CD4-positive, alpha-beta T cell treated with Interleukin-4 for 4 hours (primary cell): ENCODE data around the gene ABHD10.
"Not testable (repeated sequence)": the region's sequence is repeated elsewhere in the genome, so short reads cannot be mapped to it uniquely, and the experiment has no call there.

ENCODE experiments used
- DNase-seq: peaks from one replicate; pipeline ENCODE4 v3.0.0-alpha.2; 2020

The ABHD10 gene

GRCh38 chr3:112035241-112035640, 56.4 kb downstream of the ABHD10 start:
- DNase-seq, result no peak

GRCh38 chr3:112037194-112037593, 58.4 kb downstream of the ABHD10 start:
- not testable (repeated sequence) for DNase-seq

DNA sequence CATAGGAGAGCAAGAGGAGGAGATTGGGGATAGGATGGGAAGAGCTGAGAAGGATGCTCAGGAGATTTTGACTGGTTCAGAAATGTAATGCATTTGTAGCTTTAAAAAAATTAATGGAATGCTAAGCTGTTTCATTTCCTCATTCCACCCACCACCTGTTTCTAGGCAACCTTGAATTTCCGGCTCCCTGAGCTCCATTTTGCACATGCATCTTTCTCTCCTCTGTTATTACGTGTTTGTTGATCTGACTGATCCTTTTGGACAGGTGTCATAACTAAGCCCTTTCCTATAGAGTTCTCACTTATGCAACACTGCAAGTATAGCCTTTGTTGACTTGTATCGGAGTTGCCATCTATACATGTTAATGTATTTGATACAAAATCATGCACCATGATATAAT, 60.0 kb downstream of the ABHD10 start:
- no peak for DNase-seq

DNA sequence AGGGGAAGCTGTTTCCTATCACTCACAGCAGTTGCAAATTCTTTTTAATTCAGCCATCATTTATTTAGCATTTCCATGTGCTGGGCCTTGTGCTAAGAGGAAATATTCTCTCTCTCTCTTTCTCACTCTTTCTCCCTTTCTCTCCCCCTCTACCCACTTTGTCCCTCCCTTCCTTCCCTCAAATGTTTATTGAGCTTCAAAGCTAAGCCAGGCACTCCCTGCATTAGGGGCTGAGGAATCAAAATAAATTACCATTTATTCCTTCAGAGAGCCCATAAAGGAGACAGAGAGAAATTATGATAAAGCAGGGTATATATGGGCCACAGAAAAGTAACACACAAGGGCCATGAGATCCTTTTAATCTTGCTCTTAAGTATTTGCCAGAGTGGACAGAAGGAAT, 62.5 kb downstream of the ABHD10 start:
- no peak for DNase-seq

DNA sequence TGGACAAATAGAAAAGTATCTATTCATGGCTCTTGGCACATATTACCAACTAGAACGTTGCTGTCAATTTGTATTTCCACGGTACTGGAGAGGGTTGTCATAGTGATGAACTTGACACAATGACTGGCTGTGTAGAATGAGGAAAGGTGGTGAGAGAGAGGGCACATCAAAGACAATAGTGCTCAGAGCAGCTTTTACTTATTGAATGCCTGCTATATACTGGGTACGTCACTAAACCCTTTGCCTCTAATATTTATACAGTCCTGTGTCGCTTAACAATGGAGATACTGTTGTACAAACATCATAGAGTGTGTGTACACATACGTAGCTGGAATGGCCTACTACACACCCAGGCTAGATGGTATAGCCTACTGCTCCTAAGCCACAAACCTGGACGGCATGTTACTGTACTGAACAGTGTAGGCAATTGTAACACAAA, 64.0 kb downstream of the ABHD10 start:
- no peak for DNase-seq
